ENCODE data around the gene PALD1. TPM values are rescaled to one million over a fixed set of nuclear protein-coding genes. Genes with fewer than 3 reads are reported as not detected.

PALD1 gene
- total RNA-seq, 1 donor from 2014 or later: 1.8 TPM

DNA sequence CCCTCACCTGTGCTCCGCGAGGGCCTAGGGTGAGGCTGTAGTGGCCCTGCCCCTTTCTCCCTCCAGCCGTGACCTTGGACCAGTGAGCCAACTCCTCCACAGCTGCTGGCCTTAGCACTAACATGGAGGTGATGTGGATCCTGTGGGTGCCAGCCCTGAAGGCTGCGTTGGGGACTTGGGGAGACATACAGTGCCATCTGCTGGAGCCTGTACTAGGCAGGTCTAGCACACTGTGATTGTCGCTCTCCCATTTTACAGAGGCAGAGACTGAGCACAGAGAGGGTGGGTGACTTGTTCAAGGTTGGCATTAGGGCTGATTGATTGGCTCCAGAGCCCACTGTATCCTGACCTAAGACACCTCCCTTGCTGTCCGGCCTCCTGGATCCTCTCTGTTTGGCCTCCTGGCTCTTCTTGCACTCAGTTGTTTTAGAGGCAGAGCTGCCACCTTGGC is 86.4 kb downstream of the PALD1 start:
- no peak overlapping the region for H2AFZ ChIP-seq (ENCODE audit: low read depth, low read length)
- no peaks in the 10 kb centered on the region for H4K20me1 ChIP-seq (ENCODE audit: insufficient read depth, low read length)
- H3K4me1 ChIP-seq (ENCODE audit: insufficient read depth, low read length): peaks cover 2% of the 10 kb centered on the region
- H3K27ac ChIP-seq (ENCODE audit: low read depth, low read length): no peak overlapping the region
- H3K36me3 ChIP-seq (ENCODE audit: insufficient read depth, low read length): no peaks in the 10 kb centered on the region
- H3K27me3 ChIP-seq (ENCODE audit: insufficient read depth, low read length): peaks cover 4% of the 10 kb centered on the region
- no peak for DNase-seq (ENCODE audit: low read depth)
- Mint-ChIP-seq H3K4me3 (ENCODE audit: unreplicated experiment) (no peak overlapping the region), H3K27ac (ENCODE audit: unreplicated experiment) (no peak overlapping the region), H3K36me3 (ENCODE audit: low read depth, unreplicated experiment) (peaks cover 2% of the 10 kb centered on the region), H3K27me3 (ENCODE audit: low read depth, unreplicated experiment) (peaks cover 58% of the 10 kb centered on the region), H3K4me1 (ENCODE audit: low read depth, unreplicated experiment) (peaks cover 2% of the 10 kb centered on the region), H3K9me3 (ENCODE audit: unreplicated experiment) (no peaks in the 10 kb centered on the region)
- H3K9me3 ChIP-seq (ENCODE audit: insufficient read depth, low read depth, low read length): no peaks in the 10 kb centered on the region
- TF ChIP-seq CTCF (IDR thresholded peaks at IDR 0.05; ENCODE audit: insufficient read depth, low read depth, low read length): no peak
- H3K4me3 ChIP-seq (ENCODE audit: insufficient read depth, low read depth, low read length): no peak overlapping the region
- no peak overlapping the region for H3K4me2 ChIP-seq (ENCODE audit: low read length)
- H3K79me2 ChIP-seq (ENCODE audit: insufficient read depth, low read length): no peaks in the 10 kb centered on the region
- no peak for FAIRE-seq
- H3K9ac ChIP-seq (ENCODE audit: low read length): no peak overlapping the region

DNA sequence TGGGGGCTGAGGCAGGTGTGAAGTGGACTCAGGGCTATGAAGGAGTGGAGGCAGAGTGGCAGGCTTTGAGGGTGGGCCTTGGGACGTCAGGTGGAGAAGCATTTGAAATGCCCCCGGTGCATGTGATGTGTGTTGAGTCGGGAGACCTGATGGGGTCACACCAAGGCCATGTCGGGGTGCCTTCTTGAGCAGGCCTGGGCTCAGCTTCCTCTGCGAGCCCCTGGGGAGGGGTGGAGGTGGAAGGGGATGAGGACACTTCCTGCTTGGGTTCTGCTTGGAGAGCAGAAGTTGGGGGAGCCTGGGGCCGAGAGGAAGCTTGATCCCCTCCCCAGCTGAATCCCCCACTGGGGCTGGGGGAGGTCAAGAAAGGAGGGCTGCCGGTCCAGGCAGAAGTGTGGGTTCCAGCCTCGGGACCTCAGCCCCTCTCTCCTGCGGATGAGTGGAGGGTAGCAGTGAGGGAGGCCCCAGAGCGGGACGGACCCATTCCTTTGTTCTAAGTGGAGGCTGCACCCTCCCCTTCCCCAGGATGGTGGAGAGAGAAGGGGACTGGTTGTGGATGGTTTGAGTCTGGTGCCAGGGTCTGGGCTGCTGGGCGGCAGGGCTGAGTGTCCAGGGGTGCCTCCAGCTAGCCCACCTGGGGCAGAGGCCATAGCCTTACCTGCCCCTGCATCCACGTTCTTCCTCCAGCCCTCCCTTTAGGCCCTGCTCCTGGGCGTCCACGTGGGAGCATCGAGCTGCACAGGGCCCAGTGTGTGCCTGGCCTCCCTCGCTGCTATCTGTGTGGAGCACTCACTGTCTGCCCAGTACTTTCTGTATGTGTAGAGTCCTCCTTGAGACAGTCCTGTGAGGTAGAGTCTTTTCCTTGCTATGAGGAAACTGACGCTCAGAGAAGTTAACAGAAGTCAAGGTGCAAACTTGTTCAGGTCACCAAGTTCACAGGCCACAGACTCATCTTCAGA is 87.3 kb downstream of the PALD1 start:
- FAIRE-seq (no peak), DNase-seq (ENCODE audit: low read depth) (no peak)
- no peak overlapping the region for H3K27ac Mint-ChIP-seq (ENCODE audit: unreplicated experiment)
- H3K4me3 Mint-ChIP-seq (ENCODE audit: unreplicated experiment): no peak overlapping the region
- TF ChIP-seq EZH2 (IDR thresholded peaks at IDR 0.05; ENCODE audit: insufficient read depth, low read length) (no peak), CTCF (IDR thresholded peaks at IDR 0.05; ENCODE audit: insufficient read depth, low read depth, low read length) (no peak)
- Histone ChIP-seq H3K79me2 (ENCODE audit: insufficient read depth, low read length) (no peaks in the 10 kb centered on the region), H3K4me2 (ENCODE audit: low read length) (no peak overlapping the region), H3K27ac (ENCODE audit: low read depth, low read length) (no peak overlapping the region), H3K9me3 (ENCODE audit: insufficient read depth, low read depth, low read length) (no peaks in the 10 kb centered on the region), H3K4me3 (ENCODE audit: insufficient read depth, low read depth, low read length) (no peak overlapping the region), H4K20me1 (ENCODE audit: insufficient read depth, low read length) (no peaks in the 10 kb centered on the region), H2AFZ (ENCODE audit: low read depth, low read length) (no peak overlapping the region), H3K27me3 (ENCODE audit: insufficient read depth, low read length) (peaks cover 4% of the 10 kb centered on the region), H3K36me3 (ENCODE audit: insufficient read depth, low read length) (no peaks in the 10 kb centered on the region), H3K4me1 (ENCODE audit: insufficient read depth, low read length) (no peaks in the 10 kb centered on the region), H3K9ac (ENCODE audit: low read length) (no peak overlapping the region)
- H3K9me3 Mint-ChIP-seq (ENCODE audit: unreplicated experiment): no peaks in the 10 kb centered on the region
- H3K36me3 Mint-ChIP-seq (ENCODE audit: low read depth, unreplicated experiment): peaks cover 2% of the 10 kb centered on the region
- H3K4me1 Mint-ChIP-seq (ENCODE audit: low read depth, unreplicated experiment): peaks cover 2% of the 10 kb centered on the region
- peaks cover 62% of the 10 kb centered on the region for H3K27me3 Mint-ChIP-seq (ENCODE audit: low read depth, unreplicated experiment)
